ENCODE results near the gene ASB16.
"Not testable (repeated sequence)": the region's sequence is repeated elsewhere in the genome, so short reads cannot be mapped to it uniquely, and the experiment has no call there.

The ASB16 gene, protein sequence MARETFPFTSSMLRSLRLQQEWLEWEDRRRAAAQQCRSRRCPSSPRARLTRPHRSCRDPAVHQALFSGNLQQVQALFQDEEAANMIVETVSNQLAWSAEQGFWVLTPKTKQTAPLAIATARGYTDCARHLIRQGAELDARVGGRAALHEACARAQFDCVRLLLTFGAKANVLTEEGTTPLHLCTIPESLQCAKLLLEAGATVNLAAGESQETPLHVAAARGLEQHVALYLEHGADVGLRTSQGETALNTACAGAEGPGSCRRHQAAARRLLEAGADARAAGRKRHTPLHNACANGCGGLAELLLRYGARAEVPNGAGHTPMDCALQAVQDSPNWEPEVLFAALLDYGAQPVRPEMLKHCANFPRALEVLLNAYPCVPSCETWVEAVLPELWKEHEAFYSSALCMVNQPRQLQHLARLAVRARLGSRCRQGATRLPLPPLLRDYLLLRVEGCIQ

DNA sequence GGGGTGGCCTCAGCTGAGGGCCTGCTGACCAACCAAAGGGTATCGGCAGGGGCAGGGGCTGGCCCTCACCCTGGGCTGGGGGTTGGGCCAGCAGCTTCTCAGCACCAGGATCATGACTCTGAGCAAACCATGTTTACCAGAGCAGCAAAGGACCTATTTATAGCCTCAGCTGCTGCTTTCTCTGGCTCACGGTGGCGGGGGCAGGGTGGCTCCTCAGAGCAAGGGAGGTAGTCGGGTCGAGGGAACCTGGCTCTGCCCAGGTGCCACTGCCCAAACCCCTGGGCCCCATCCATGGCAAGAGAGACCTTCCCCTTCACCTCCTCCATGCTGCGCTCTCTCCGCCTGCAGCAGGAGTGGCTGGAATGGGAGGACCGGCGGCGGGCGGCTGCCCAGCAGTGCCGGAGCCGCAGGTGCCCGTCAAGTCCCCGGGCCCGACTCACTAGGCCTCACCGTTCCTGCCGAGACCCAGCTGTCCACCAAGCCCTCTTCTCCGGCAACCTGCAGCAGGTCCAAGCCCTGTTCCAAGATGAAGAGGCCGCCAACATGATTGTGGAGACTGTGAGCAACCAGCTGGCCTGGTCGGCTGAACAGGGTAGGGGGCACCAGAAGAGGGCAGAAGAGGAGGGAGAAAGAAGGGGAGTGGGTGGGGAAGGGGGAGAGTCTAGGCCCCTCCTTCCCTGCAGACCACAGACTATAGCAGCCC lies at the start of gene ASB16:
Gene ASB16 (plus strand): TSS at position 206 of the 703 bp plus-strand sequence. CDS start 86 bp downstream, at position 292.
- peak; percentile 32 for DNase-seq

DNA sequence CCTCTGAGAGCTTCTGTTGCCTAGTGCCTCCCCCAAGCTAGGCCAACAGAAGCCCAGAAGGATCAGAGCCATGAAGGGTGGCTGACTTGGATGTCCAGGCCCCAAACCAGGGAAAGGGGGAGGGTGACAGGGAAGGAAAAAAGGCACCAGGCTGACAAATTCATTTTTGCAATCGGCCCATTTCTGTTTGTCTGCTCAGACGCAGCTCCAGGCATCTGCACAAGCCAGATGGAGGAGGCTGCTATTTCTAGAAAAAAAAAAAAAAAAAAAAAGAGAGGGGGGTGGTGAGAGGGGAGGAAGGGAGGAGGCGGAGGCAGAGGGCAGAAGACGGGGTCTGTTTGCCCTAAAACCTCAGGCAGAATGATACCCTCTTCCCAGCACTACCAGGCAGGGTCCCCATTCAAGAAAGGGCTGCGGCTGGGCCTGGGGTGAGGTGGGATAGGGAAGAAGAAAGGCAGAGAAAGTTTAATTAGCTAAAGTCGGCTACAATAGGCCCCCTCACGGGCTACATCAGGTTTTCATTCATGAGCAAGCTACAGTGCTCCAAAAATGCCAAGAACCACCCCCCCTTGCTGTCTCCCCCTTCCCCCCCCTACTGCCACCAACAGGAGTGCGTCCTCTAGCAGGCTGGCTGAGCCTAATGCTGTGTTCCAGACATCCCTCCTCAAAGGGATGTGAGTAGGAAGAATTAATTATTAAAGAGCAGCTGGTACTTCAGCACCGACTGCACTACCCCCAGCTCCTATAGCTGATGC lies 49.5 kb upstream of the ASB16 start:
- no peak for DNase-seq

DNA sequence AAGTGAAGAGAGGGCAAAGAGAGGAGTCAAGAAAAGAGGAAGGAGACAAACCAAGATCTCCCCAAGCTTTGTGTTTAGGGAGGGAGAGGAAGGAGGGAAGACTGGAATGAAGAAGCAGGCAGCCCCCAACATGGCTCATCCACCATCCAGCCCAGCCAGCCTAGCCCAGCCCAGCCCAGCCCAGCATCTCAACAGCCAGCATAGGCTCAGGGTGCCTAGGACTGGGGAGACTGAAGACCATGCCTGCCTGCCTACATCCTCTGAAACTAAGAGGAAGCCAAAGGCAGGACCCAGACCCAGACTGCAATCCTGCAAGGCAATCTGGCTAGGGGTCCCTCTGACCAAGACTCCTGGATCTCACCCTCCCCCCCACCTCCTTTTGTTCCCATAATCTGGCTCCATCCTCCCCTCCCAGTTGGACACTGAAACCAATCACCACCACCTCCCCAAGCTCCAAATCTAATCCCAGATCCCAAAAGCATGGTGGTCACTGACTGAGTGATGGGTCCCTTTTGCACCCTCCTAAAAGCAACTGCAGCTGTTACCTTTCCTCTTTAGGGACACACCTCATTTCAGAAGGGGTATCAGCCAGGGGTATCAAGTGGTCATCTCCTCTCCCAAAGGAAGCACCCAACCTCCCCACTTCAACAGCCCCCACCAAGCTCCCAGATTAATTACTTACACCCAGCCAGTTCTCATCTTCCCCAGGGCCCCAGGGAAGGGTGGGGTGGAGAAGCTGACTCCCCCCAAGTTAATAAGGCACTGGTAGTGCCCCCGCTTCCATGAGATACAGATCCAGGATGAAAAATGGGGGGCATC lies 48.3 kb upstream of the ASB16 start:
- DNase-seq: no peak

DNA sequence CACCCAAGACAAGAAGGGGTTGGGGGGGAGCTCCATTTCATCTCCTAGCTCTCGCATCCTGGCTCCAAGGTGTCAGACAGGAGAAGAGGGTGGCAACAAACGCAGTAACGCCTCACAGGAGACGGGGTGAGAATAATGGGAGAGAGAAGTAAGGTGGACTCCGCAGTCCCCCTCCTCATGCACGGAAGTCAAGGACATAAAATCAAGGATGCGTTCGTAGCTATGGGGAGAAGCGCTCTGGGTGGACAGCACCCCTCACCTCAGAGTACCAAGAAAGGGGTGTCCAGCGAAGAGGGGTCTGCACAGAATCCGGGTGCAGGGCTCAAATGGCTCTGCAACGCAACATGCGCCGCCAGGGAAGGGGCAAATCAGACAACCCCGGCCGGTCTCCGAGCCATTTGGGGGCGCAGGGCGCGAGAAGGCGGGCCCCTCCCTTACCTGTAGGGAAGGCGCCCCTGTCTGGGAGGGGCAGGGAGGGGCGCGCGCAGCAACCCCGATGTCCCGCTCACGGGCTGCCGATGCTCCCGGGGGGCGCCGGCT lies 47.6 kb upstream of the ASB16 start:
- no peak for DNase-seq

DNA sequence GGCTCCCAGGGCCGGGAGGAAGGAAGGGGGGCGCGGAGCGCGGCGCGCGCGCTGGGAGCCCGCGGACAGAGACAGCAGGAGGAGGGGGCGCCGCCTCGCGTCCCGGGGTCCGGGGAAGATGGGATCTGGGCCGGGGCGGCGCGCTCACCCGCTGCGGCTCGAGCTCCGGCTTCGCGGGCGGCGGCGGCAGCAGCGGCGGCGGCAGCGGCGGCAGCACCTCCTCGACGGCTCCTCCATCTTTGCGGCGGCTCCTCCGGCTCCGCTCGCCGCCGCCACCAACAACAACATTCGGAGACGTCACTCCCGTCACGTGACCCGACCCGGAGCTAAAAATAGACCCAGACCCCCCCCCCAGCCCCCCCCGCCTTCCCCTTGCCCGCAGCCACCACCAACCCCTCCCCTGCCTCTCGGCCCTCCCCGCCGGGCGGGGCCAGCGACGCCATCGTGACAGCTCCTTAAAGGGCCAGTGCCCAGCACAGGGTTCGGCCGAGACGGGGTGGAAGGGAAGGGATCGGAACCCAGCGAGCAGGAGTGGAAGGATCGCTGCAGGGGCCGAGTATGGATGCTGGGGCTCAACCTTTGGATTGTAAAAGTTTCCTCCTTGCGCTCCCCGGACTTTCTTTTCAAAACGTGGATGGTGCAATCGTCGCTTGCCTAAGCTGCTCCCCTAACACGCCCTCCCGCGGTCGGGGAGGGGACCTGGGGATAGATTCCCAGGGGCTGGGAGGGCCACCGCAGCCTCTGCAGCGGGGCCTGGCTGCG lies 47.0 kb upstream of the ASB16 start, which contains the start of gene HDAC5:
Gene HDAC5 (minus strand): TSS at position 286 of the 762 bp plus-strand sequence. CDS start 6,126 bp downstream, outside the sequence.
- peak; percentile 84 for DNase-seq

DNA sequence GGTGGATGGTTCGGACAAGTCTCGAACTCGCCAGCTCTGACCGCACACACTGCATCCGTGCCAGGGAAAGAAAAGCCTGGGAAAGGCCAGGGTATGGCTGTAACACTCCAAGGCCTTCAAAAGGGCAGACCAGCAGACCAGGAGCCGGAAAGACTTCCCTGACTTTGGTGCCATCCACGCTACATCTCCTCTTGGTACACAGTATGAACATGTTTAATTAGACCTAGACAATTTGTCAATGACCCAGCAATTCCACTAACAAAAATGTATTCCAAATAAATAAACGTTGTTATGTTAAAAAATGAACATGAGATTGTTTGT lies 46.4 kb upstream of the ASB16 start:
- no peak for DNase-seq

DNA sequence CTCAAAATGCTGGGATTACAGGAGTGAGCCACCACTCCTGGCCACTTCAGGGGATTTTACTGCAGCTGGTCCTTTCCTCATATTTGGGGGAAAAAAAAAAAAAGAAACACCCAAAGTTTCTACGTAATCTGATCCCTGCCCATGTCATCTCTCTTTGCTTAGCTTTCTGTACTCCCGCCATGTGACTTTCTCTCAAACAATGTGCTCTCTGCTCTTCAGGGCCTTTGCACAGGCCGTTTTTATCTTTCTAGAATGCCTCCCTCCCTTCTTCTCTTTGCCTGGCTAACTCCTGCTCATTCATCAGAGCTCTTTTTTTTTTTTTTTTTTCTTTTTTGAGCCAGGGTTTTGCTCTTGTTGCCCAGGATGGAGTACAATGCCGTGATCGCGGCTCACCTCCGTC lies 42.1 kb upstream of the ASB16 start:
- no peak for DNase-seq

DNA sequence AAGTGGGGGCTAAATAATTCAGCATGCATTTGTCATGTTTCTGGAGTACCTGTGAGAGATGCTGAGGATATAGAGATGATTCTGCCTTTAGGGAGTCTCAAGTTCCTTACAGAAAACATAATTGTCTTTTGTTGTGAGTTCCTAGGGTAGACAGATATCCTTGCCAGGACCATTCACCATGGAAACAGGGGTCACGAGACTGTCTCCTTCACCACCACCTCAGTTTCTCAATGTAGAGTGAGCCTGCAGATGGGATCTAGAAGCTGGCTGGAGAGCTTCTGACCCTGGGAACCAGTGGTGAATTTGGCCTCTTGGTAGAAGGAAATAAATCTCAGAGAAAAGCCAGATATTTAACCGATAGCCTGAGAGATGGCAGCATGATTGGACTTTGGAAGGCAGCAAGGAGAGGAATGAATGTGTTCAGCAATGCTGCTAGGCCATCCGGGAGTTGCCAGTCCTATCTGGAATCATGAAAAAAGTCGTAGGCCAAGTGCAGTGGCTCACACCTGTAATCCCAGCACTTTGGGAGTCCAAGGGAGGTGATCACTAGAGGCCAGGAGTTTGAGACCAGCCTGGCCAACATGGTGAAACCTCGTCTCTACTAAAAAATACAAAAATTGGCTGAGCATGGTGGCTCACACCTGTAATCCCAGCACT lies 39.7 kb upstream of the ASB16 start:
- DNase-seq: no peak

DNA sequence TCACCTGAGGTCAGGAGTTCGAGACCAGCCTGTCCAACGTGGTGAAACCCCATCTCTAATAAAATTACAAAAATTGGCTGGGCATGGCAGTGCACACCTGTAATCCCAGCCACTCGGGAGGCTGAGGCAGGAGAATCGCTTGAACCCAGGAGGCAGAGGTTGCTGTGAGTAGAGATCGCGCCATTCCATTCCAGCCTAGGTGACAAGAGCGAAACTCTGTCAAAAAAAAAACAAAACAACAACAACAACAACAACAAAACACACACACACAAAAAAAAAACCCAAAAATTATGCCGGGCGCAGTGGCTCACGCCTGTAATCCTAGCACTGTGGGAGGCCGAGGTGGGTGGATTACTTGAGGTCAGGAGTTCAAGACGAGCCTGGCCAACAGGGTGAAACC lies 39.1 kb upstream of the ASB16 start:
- DNase-seq: not testable (repeated sequence)

DNA sequence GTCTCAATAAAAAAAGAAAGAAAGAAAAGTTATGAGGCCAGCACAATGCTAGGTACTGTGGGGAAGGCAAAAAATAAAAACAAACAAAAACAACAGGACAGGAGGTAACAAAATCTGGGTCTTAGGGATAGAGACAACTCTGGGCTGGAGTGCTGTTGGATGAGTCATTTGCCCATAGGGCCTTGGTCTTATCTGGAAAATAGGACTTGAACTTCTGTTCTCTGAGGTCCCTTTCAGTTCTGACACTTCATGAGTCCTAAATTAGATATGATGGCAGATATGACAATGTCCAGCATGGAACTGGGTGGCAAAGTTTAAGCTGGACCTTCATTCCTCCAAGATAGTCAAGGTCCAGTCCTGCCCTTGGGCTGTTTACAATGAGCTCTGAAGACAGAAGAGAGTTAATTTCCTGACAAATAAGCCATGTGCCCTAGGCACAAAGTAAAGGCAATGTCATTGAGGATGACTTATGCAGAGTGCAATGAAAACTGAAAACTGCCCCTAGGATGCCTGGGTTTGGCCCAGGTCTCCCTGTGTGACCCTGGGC lies 38.2 kb upstream of the ASB16 start:
- no peak for DNase-seq

DNA sequence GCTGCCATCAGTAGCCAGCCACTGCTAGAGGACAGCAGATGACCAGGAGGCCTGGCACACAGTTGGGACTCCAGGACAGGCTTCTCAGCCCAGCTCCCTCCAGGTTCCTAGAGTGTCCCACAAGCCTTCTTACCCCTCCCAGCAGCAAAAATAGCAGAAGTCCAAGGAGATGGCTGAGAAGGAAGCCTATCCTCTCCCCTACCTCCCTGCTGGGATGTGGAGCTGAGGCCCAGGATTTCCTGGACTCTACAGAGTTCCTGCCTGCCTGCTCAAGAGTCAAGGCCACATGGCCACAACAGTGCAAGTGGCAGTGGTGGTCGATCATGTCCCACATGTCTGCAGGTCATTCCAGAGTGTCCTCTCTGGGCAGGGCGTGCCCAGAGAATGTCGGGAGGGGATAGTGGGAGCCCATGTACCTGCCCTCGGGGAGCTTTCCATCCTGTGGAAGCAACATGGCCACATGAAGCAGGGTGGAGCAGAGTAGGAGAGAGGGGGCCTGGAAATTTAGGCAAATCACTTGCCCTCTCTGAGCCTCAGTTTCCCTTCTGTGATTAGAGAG lies 36.5 kb upstream of the ASB16 start:
- no peak for DNase-seq

DNA sequence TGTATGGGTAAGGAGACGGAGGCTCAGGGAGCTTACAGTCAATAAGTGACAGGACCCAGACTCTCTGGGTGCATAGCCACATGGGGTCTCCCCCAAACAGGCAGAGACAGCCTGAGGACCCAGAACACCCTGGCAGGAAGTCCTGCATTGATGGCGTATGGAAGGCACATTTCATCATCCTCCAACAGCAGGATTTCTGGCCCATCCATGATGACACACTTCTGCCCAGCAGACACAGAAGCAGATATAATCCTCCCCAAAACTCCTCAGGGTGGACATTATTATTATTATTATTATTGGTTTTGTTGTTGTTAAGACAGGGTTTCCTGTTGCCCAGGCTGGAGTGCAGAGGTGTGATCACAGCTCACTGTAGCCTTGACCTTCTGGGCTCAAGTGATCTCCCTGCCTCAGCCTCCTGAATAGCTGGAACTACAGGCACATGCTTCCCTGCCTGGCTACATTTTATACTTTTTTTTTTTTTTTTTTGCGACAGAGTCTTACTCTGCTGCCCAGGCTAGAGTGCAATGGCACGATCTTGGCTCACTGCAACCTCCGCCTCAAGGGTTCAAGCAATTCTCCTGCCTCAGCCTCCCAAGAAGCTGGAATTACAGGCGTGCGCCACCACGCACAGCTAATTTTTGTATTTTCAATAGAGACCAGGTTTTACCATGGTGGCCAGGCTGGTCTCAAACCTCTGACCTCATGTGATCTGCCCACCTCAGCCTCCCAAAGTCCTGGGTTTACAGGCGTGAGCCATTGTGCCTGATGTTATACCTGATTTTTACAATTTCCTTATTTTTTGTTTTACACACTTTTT lies 35.5 kb upstream of the ASB16 start:
- no peak for DNase-seq

DNA sequence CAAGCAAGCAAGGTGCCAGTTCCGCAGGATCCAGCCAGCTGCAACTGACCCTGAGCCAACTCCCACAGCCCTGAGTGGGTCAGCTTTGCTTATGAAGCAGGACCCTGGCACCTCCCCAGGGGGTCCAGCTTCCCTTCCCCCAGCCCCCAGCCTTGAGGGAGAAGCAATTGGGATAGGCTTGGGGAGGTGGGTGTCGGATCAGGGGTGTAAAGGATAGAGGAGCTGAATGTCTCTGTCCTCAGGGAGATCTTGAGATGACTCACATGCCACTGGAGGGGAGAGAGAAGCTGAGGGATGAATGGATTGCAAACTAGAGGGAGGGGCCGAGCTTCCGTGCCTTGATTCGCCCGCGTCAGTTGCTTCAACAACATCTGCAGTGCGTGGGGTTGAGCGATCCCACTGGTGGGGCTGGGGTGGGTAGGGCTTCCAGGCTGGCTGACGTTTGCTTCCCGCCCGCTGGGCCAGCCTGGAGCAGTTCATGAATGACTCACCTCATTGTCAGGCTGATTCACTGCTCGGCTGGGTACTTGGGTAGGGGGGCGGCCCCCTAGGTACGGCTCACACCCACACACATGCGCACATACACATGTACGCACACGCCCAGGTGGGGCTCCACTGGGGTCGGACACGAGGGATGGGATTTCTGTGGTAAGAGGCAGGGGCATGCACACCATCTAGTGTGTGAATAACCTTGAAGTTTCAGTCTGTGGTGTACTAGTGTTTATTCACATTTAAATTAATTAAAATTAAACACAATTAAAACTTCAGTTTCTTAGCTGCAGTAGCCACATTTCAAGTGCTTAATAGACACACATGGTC lies 32.4 kb upstream of the ASB16 start:
- peak; percentile 67 for DNase-seq

DNA sequence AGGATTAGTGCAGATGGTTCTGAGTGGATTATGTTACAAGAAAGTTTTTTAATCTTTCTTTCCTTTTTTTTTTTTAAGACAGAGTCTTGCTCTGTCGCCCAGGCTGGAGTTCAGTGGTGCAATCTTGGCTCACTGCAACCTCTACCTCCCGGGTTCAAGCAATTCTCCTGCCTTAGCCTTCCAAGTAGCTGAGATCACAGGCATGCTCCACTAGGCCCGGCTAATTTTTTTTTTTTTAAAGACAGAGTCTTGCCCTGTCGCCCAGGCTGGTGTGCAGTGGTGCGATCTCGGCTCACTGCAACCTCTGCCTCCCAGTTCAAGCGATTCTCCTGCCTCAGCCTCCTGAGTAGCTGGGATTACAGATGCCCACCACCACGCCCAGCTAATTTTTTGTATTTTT lies 26.6 kb upstream of the ASB16 start:
- not testable (repeated sequence) for DNase-seq

DNA sequence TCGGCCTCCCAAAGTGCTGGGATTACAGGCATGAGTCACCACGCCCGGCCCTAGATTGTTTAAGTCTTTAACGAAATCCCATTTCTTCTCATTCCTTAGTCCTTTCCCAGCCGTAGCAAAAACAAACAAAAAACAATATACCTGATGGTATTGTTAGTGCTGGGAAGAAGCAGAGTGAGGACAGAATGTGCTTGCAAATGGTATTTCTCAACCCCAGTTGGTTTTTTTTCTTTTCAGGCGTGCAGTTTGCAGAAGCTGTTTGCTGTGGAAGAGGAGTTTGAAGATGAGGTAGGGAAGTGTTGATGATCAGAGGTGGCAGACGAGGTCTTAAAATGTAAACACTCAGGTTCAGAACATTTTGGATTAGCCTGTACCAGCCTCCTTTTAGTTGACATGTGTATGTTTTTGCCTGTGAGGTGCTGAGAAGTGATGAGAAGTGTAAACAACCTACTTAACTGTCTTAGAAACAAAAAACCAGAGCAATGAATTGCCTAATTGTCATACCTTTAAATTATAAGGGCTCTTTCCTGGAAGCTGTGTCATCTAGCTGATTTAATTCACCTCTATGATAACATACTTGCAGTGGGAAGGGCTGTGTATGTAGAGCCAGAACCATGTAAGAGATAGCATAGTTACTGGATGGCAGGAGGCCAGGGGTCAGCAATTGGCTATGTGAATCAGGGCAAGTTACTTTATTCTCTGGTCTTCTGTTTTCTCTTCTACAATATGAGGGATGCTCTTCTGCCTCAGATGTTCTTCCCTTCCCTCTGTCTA lies 25.4 kb upstream of the ASB16 start:
- no peak for DNase-seq

DNA sequence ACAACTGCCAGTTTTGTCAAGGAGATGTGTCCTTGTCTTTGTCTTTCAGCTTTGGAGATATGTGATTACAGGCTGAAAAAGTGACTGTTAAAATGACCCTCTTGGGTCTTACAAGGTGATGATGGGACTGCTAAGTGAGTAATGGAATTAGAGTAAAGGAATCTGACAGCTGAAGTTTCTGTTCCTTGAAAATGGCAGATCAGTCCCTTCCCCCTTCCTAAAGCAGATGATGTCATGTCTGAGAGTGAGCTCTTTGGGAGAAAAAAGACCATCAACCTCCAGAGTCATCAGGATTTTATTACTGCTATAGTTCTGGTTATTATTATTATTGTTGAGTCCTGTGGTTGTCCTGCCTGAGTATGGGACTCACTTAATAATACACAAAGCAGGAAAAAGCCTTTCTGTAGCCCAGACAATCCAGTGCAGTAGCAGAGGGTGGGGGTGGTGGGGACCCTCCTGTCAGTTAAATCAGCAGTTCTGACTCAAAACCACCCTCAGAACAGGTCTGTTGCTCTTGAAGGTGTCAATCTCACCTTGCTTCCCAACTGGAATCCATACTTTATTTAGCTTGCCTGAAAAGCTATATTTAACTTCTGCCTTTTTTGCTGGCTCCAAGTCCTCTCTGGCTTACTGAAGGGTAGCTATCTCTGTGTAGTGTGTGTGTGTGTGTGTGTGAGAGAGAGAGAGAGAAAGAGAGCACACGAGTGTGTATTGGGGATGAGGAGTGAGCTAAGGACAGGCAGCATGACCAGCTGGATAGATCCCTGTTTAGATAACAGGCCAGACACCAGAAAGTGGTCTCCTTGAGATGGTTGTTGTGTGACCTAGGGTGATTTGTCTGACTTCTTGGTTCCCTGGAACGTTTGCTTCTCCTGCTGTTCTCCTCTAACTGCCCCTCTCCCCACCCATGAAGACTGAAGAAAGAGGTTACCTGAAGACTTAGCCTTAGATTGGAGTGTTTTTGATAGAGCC lies 23.8 kb upstream of the ASB16 start:
- no peak for DNase-seq
